OCI-LY1 (cell line): ENCODE results near the gene PIK3C2G.

ENCODE experiments used
- H2AFZ ChIP-seq: fragments of 200-600 bp; sonication (generic), shearing (Covaris generic); 2 replicates; pipeline ENCODE4 v1.6.0; 2014; ENCODE audit warnings: antibody characterized with exemption, mild to moderate bottlenecking, low read length
- H3F3A ChIP-seq: fragments of 200-600 bp; sonication (generic), shearing (Covaris generic); 2 replicates; pipeline ENCODE4 v1.6.0; 2014; ENCODE audit warnings: mild to moderate bottlenecking, antibody characterized with exemption, low read length, moderate library complexity; ENCODE audit not compliant: insufficient read depth
- H3K27ac ChIP-seq: fragments of 200-600 bp; sonication (generic); 2 replicates; pipeline ENCODE4 v1.5.1; 2014; ENCODE audit warnings: low read length, mixed run types, mild to moderate bottlenecking, low read depth; ENCODE audit not compliant: poor library complexity, severe bottlenecking
- H3K27me3 ChIP-seq: fragments of 200-600 bp; sonication (generic); 2 replicates; pipeline ENCODE4 v1.6.0; 2014; ENCODE audit warnings: antibody characterized with exemption, mild to moderate bottlenecking, low read length, moderate library complexity; ENCODE audit not compliant: insufficient read depth
- H3K36me3 ChIP-seq: fragments of 200-600 bp; sonication (generic); 2 replicates; pipeline ENCODE4 v1.6.1; 2014; ENCODE audit warnings: mild to moderate bottlenecking, antibody characterized with exemption, low read length, moderate library complexity, mixed read lengths; ENCODE audit not compliant: insufficient read depth
- H3K4me1 ChIP-seq: fragments of 200-600 bp; sonication (generic); 2 replicates; pipeline ENCODE4 v1.5.1; 2014; ENCODE audit warnings: mild to moderate bottlenecking, low read length, moderate library complexity; ENCODE audit not compliant: insufficient read depth, severe bottlenecking
- H3K4me2 ChIP-seq: fragments of 200-600 bp; sonication (generic), shearing (Covaris generic); 2 replicates; pipeline ENCODE4 v1.6.1; 2014; ENCODE audit warnings: low read length
- H3K4me3 ChIP-seq: fragments of 200-600 bp; sonication (generic); 2 replicates; pipeline ENCODE4 v1.5.1; 2014; ENCODE audit warnings: low read length, low read depth, mild to moderate bottlenecking, mixed read lengths; ENCODE audit not compliant: poor library complexity, severe bottlenecking
- H3K79me2 ChIP-seq: fragments of 200-600 bp; shearing (Covaris generic); 2 replicates; pipeline ENCODE4 v1.6.1; 2016; ENCODE audit warnings: mixed run types, low read length, mixed read lengths; ENCODE audit not compliant: insufficient read depth
- H3K9ac ChIP-seq: fragments of 200-600 bp; sonication (generic), shearing (Covaris generic); 2 replicates; pipeline ENCODE4 v1.6.1; 2014; ENCODE audit warnings: mild to moderate bottlenecking, low read length, mixed read lengths
- H3K9me2 ChIP-seq: fragments of 200-600 bp; sonication (generic), shearing (Covaris generic); 2 replicates; pipeline ENCODE4 v1.6.1; 2014; ENCODE audit warnings: low read depth, mild to moderate bottlenecking, low read length, mixed read lengths
- H3K9me3 ChIP-seq: fragments of 200-600 bp; shearing (Covaris generic); 2 replicates; pipeline ENCODE4 v1.6.1; 2014; ENCODE audit warnings: low read length, mixed read lengths
- H4K20me1 ChIP-seq: fragments of 200-600 bp; sonication (generic), shearing (Covaris generic); 2 replicates; pipeline ENCODE4 v1.6.0; 2016; ENCODE audit warnings: mild to moderate bottlenecking, low read length; ENCODE audit not compliant: insufficient read depth
- CTCF ChIP-seq: fragments of 200-600 bp; sonication (generic), shearing (Covaris generic); IDR thresholded peaks from 2 replicates; pipeline ENCODE4 v1.5.1; 2017; ENCODE audit warnings: mild to moderate bottlenecking, antibody characterized with exemption, low read length, moderate library complexity, mixed read lengths
- EZH2 ChIP-seq: fragments of 200-600 bp; sonication (generic), shearing (Covaris generic); IDR thresholded peaks from 2 replicates; pipeline ENCODE4 v1.8.0; 2017; ENCODE audit warnings: borderline replicate concordance, mixed run types, mild to moderate bottlenecking, antibody characterized with exemption, low read length, moderate library complexity, mixed read lengths

The PIK3C2G gene

GRCh38 chr12:18439541-18439940, 178.2 kb downstream of the PIK3C2G start:
- TF ChIP-seq CTCF = no peak
- TF ChIP-seq EZH2 = no peak

GRCh38 chr12:18443768-18444437, 182.6 kb downstream of the PIK3C2G start:
- H3K4me3 ChIP-seq = no peak overlapping the region
- no peaks in the 10 kb centered on the region for H4K20me1 ChIP-seq
- H3K27ac ChIP-seq = no peak overlapping the region
- no peaks in the 10 kb centered on the region for H3K27me3 ChIP-seq
- H3K79me2 ChIP-seq = no peaks in the 10 kb centered on the region
- TF ChIP-seq CTCF (no peak), EZH2 (no peak)
- H3F3A ChIP-seq = no peaks in the 10 kb centered on the region
- no peak overlapping the region for H2AFZ ChIP-seq
- H3K36me3 ChIP-seq = no peaks in the 10 kb centered on the region
- H3K4me2 ChIP-seq = no peak overlapping the region
- no peaks in the 10 kb centered on the region for H3K9me3 ChIP-seq
- H3K4me1 ChIP-seq = no peaks in the 10 kb centered on the region
- no peak overlapping the region for H3K9ac ChIP-seq
- H3K9me2 ChIP-seq = no peaks in the 10 kb centered on the region

More at GRCh38 chr12:18439541-18439940, 178.2 kb downstream of the PIK3C2G start:
- H3K4me3 ChIP-seq = no peak overlapping the region
- H4K20me1 ChIP-seq = no peaks in the 10 kb centered on the region
- no peak overlapping the region for H2AFZ ChIP-seq
- H3K9ac ChIP-seq = no peak overlapping the region
- no peaks in the 10 kb centered on the region for H3K36me3 ChIP-seq
- H3K4me1 ChIP-seq = no peaks in the 10 kb centered on the region
- H3K79me2 ChIP-seq = no peaks in the 10 kb centered on the region
- H3K9me2 ChIP-seq = no peaks in the 10 kb centered on the region
- no peaks in the 10 kb centered on the region for H3K9me3 ChIP-seq
- H3F3A ChIP-seq = no peaks in the 10 kb centered on the region
- no peaks in the 10 kb centered on the region for H3K27me3 ChIP-seq
- H3K4me2 ChIP-seq = no peak overlapping the region
- no peak overlapping the region for H3K27ac ChIP-seq

- H3K4me2 ChIP-seq = no peak overlapping the region
- H3K79me2 ChIP-seq = no peaks in the 10 kb centered on the region
- no peaks in the 10 kb centered on the region for H3K27me3 ChIP-seq
- H3K4me3 ChIP-seq = no peak overlapping the region
- no peaks in the 10 kb centered on the region for H3K4me1 ChIP-seq
- no peaks in the 10 kb centered on the region for H3K9me3 ChIP-seq
- no peaks in the 10 kb centered on the region for H4K20me1 ChIP-seq
- H2AFZ ChIP-seq = no peak overlapping the region
- no peaks in the 10 kb centered on the region for H3K9me2 ChIP-seq
- H3K9ac ChIP-seq = no peak overlapping the region
- no peak for TF ChIP-seq CTCF
- TF ChIP-seq EZH2 = no peak
- no peaks in the 10 kb centered on the region for H3F3A ChIP-seq
- H3K36me3 ChIP-seq = no peaks in the 10 kb centered on the region
- H3K27ac ChIP-seq = no peak overlapping the region
These were observed 184.8 kb downstream of the PIK3C2G start for GRCh38 chr12:18446061-18446644.
